Activated naive CD8-positive, alpha-beta T cell treated with anti-CD3 and anti-CD28 coated beads for 36 hours (primary cell): ENCODE data around the gene BMP6. TPM values are rescaled to one million over a fixed set of nuclear protein-coding genes. Genes with fewer than 3 reads are reported as not detected.
"Not testable (repeated sequence)": the region's sequence is repeated elsewhere in the genome, so short reads cannot be mapped to it uniquely, and the experiment has no call there.

Experiments used
- DNase-seq: peaks from one replicate; pipeline ENCODE4 v3.0.0; 2021
- H3K27ac Mint-ChIP-seq: one replicate; pipeline ENCODE4 v1.8.0; 2022; ENCODE audit warnings: mild to moderate bottlenecking, moderate library complexity, mixed read lengths
- H3K27me3 Mint-ChIP-seq: one replicate; pipeline ENCODE4 v1.8.0; 2022; ENCODE audit warnings: mild to moderate bottlenecking, mixed read lengths
- H3K36me3 Mint-ChIP-seq: one replicate; pipeline ENCODE4 v1.8.0; 2021; ENCODE audit warnings: mild to moderate bottlenecking, mixed read lengths
- H3K4me1 Mint-ChIP-seq: one replicate; pipeline ENCODE4 v1.8.0; 2021; ENCODE audit warnings: mixed read lengths
- H3K4me3 Mint-ChIP-seq: one replicate; pipeline ENCODE4 v1.8.0; 2022; ENCODE audit warnings: mild to moderate bottlenecking, moderate library complexity, mixed read lengths
- H3K9me3 Mint-ChIP-seq: one replicate; pipeline ENCODE4 v1.8.0; 2022; ENCODE audit warnings: mixed read lengths
- total RNA-seq, 2 experiments: library from RNA; stranded (reverse); gene quantifications; one replicate each; pipeline ENCODE4 v1.2.3, GENCODE V29; 2021

The BMP6 gene
- total RNA-seq, 2 experiments from 2014 or later: not detected

GRCh38 chr6:7812623-7813022 is 86.7 kb downstream of the BMP6 start:
- Mint-ChIP-seq H3K9me3 (no peaks in the 10 kb centered on the region), H3K27ac (no peak overlapping the region), H3K27me3 (peaks cover 34% of the 10 kb centered on the region), H3K4me1 (peaks cover 2% of the 10 kb centered on the region), H3K4me3 (no peak overlapping the region), H3K36me3 (no peaks in the 10 kb centered on the region)
- DNase-seq: no peak

GRCh38 chr6:7813193-7813592 is 87.3 kb downstream of the BMP6 start:
- no peak overlapping the region for H3K4me3 Mint-ChIP-seq
- H3K27ac Mint-ChIP-seq: no peak overlapping the region
- H3K4me1 Mint-ChIP-seq: peaks cover 2% of the 10 kb centered on the region
- H3K27me3 Mint-ChIP-seq: peaks cover 31% of the 10 kb centered on the region
- no peaks in the 10 kb centered on the region for H3K9me3 Mint-ChIP-seq
- DNase-seq: no peak
- no peaks in the 10 kb centered on the region for H3K36me3 Mint-ChIP-seq

- H3K27ac Mint-ChIP-seq: no peak overlapping the region
- no peaks in the 10 kb centered on the region for H3K36me3 Mint-ChIP-seq
- no peak overlapping the region for H3K4me3 Mint-ChIP-seq
- H3K27me3 Mint-ChIP-seq: peaks cover 26% of the 10 kb centered on the region
- H3K9me3 Mint-ChIP-seq: no peaks in the 10 kb centered on the region
- DNase-seq: no peak
- peaks cover 2% of the 10 kb centered on the region for H3K4me1 Mint-ChIP-seq
Measured at GRCh38 chr6:7813704-7814103, 87.8 kb downstream of the BMP6 start.

GRCh38 chr6:7815716-7816115 is 89.8 kb downstream of the BMP6 start:
- no peak for DNase-seq
- Mint-ChIP-seq H3K4me1 (peaks cover 2% of the 10 kb centered on the region), H3K36me3 (no peaks in the 10 kb centered on the region), H3K27me3 (peaks cover 17% of the 10 kb centered on the region), H3K9me3 (no peaks in the 10 kb centered on the region), H3K27ac (no peak overlapping the region), H3K4me3 (no peak overlapping the region)

- H3K4me3 Mint-ChIP-seq, H3K4me1 Mint-ChIP-seq, DNase-seq, H3K36me3 Mint-ChIP-seq, H3K27me3 Mint-ChIP-seq, H3K9me3 Mint-ChIP-seq, H3K27ac Mint-ChIP-seq: not testable (repeated sequence)
Measured at GRCh38 chr6:7817184-7817583, 91.3 kb downstream of the BMP6 start.

GRCh38 chr6:7818257-7819214 is 92.6 kb downstream of the BMP6 start:
- Mint-ChIP-seq H3K4me3 (no peak overlapping the region), H3K36me3 (no peaks in the 10 kb centered on the region), H3K27me3 (peaks cover 15% of the 10 kb centered on the region), H3K4me1 (no peaks in the 10 kb centered on the region), H3K27ac (no peak overlapping the region), H3K9me3 (no peaks in the 10 kb centered on the region)
- DNase-seq: no peak

- H3K27me3 Mint-ChIP-seq: peaks cover 24% of the 10 kb centered on the region
- no peaks in the 10 kb centered on the region for H3K9me3 Mint-ChIP-seq
- no peak for DNase-seq
- no peaks in the 10 kb centered on the region for H3K36me3 Mint-ChIP-seq
- no peaks in the 10 kb centered on the region for H3K4me1 Mint-ChIP-seq
- H3K27ac Mint-ChIP-seq: no peak overlapping the region
- H3K4me3 Mint-ChIP-seq: no peak overlapping the region
Measured at GRCh38 chr6:7819431-7820015, 93.6 kb downstream of the BMP6 start.

- DNase-seq: no peak
- no peak overlapping the region for H3K4me3 Mint-ChIP-seq
- no peaks in the 10 kb centered on the region for H3K4me1 Mint-ChIP-seq
- H3K36me3 Mint-ChIP-seq: no peaks in the 10 kb centered on the region
- H3K27ac Mint-ChIP-seq: no peak overlapping the region
- H3K9me3 Mint-ChIP-seq: no peaks in the 10 kb centered on the region
- peaks cover 27% of the 10 kb centered on the region for H3K27me3 Mint-ChIP-seq
Measured at GRCh38 chr6:7820288-7820835, 94.5 kb downstream of the BMP6 start.

- DNase-seq: no peak
- no peaks in the 10 kb centered on the region for H3K9me3 Mint-ChIP-seq
- no peak overlapping the region for H3K27ac Mint-ChIP-seq
- no peaks in the 10 kb centered on the region for H3K36me3 Mint-ChIP-seq
- no peak overlapping the region for H3K4me3 Mint-ChIP-seq
- peaks cover 27% of the 10 kb centered on the region for H3K27me3 Mint-ChIP-seq
- H3K4me1 Mint-ChIP-seq: no peaks in the 10 kb centered on the region
Measured at GRCh38 chr6:7821426-7821825, 95.5 kb downstream of the BMP6 start.

- Mint-ChIP-seq H3K4me1 (no peaks in the 10 kb centered on the region), H3K4me3 (no peak overlapping the region), H3K9me3 (no peaks in the 10 kb centered on the region), H3K36me3 (no peaks in the 10 kb centered on the region), H3K27ac (no peak overlapping the region), H3K27me3 (peaks cover 20% of the 10 kb centered on the region)
- no peak for DNase-seq
Measured at GRCh38 chr6:7823552-7823951, 97.7 kb downstream of the BMP6 start.

DNA sequence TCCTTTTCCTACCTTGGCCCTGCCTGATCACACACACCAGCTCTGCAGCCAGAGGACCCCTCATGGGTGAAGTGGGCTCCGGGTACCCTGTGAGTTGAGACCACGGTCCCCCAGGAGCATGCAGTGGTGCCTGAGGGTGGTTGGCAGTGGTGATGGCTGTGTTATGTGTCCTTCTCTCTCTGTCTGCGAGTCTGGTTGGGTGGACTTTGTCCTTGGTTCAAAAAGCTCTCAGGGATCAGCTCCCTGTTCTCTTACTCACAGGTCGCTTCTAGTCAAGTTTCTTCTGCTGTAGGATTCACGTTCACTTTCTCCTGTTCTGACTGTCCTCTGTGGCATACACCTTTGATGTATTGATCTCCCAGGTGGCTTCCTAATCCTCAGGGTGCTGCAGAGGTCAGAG is 100.1 kb downstream of the BMP6 start:
- Mint-ChIP-seq H3K4me1 (no peaks in the 10 kb centered on the region), H3K9me3 (peaks cover 4% of the 10 kb centered on the region), H3K4me3 (no peak overlapping the region), H3K27me3 (peaks cover 24% of the 10 kb centered on the region), H3K36me3 (no peaks in the 10 kb centered on the region), H3K27ac (no peak overlapping the region)
- DNase-seq: no peak

DNA sequence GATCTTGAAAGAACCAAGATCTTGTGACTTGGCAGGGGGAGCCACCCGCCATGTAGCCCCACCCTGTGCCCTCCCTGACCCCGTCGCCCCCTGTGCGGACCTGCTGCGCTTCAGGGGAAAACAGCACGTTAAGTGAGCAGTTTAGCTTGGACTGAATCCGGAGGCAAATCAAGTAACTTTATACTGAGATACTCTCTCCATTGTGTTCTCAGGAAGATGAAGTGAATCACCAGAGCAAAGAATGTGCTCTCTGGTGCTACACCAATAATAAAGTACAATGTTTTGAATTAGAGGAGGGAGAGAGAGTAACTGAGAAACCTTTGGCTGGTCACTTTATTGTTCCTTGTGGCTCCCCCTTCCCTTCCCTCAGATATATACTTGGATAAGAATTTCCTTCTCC is 101.2 kb downstream of the BMP6 start:
- Mint-ChIP-seq H3K4me1 (no peaks in the 10 kb centered on the region), H3K4me3 (no peak overlapping the region), H3K36me3 (no peaks in the 10 kb centered on the region), H3K27me3 (peaks cover 24% of the 10 kb centered on the region), H3K9me3 (peaks cover 5% of the 10 kb centered on the region), H3K27ac (no peak overlapping the region)
- no peak for DNase-seq

DNA sequence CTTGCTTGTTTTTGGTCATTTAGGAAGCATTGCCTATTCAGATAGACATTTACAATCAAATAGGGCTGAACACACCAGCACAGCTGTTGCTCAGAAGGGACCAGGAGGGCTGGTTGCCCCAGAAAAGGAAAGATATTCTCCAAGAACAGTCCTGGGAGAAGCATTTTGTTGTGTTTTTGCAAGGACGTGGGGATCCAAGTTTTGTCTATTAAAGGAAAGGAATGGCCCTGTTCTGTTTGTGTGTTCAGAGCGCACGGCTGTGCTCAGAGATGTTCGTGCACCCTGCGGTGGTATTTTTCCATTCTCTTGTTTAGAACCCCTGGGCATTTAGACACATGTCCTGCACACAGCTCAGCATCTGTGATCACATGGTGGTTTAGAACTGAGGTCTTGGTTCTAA is 102.2 kb downstream of the BMP6 start:
- no peak for DNase-seq
- no peaks in the 10 kb centered on the region for H3K4me1 Mint-ChIP-seq
- no peak overlapping the region for H3K4me3 Mint-ChIP-seq
- no peaks in the 10 kb centered on the region for H3K36me3 Mint-ChIP-seq
- peaks cover 5% of the 10 kb centered on the region for H3K9me3 Mint-ChIP-seq
- peaks cover 23% of the 10 kb centered on the region for H3K27me3 Mint-ChIP-seq
- no peak overlapping the region for H3K27ac Mint-ChIP-seq

DNA sequence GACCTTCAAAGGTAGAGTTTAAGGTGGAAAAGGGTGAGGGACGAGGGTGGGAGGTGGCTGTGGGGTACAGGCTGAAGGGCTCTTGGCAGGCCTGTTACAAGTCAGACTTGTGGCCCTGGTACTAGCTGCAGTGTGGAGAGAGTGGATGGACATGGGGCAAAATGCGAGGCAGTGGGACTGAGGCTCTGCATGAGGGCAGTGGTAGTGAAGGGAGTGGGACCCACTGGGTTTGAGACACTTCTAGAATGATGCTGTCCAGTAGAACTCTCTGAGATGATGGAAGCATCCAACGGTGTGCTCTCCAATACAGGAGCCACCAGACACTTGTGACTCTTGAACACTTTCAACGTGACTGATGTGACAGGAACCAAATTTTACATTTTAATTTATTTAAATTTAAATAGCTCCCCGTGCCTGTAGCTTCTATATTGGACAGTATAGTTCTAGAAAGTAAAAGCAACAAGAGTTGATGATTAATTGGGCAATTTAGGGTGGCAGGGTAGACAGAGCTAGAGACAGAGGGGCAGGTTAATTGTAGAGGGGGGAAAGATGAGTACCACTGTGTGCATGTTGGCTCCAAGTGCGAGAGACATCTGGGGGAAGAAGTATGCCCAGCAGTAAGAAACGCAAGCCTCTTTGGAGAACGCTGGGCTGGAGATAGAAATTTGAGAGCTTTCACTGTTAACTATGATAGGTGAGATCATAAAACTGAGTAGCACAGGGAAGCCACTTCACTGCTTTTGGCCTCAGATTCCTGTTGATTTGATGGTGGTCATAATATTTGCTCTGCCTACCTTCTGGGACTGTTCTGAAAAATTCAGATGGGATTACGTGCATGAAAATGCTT is 107.2 kb downstream of the BMP6 start:
- Mint-ChIP-seq H3K4me1 (no peaks in the 10 kb centered on the region), H3K36me3 (no peaks in the 10 kb centered on the region), H3K27me3 (peaks cover 24% of the 10 kb centered on the region), H3K4me3 (no peak overlapping the region), H3K27ac (no peak overlapping the region), H3K9me3 (peaks cover 5% of the 10 kb centered on the region)
- no peak for DNase-seq

- Mint-ChIP-seq H3K36me3 (no peaks in the 10 kb centered on the region), H3K27ac (no peak overlapping the region), H3K4me1 (no peaks in the 10 kb centered on the region), H3K9me3 (peaks cover 5% of the 10 kb centered on the region), H3K4me3 (no peak overlapping the region), H3K27me3 (peaks cover 24% of the 10 kb centered on the region)
- DNase-seq: no peak
Measured at GRCh38 chr6:7833751-7834070, 107.8 kb downstream of the BMP6 start.
